Duodenal mucosa (tissue), 2 donors: Measurements from ENCODE around the gene PRELID2.
"Not testable (repeated sequence)": the region's sequence is repeated elsewhere in the genome, so short reads cannot be mapped to it uniquely, and the experiment has no call there.

Source experiments
- H3K27ac ChIP-seq: one replicate; pipeline ENCODE4 v1.7.0; 2013; ENCODE audit warnings: low read depth, low read length
- H3K27me3 ChIP-seq, 2 donors: one replicate each; pipeline ENCODE4 v1.7.0; 2013; ENCODE audit warnings: low read length in 2 of 2, control low read depth in 1 of 2; ENCODE audit not compliant: insufficient read depth in 2 of 2, control insufficient read depth in 1 of 2
- H3K36me3 ChIP-seq, 2 donors: one replicate each; pipeline ENCODE4 v1.7.0; 2013; ENCODE audit warnings: low read length in 2 of 2, control low read depth in 1 of 2; ENCODE audit not compliant: insufficient read depth in 2 of 2, control insufficient read depth in 1 of 2
- H3K4me1 ChIP-seq, 2 donors: one replicate each; pipeline ENCODE4 v1.7.0; 2013; ENCODE audit warnings: low read length in 2 of 2, control low read depth in 1 of 2; ENCODE audit not compliant: insufficient read depth in 2 of 2, control insufficient read depth in 1 of 2
- H3K4me3 ChIP-seq, 2 donors: one replicate each; pipeline ENCODE4 v1.7.0; 2013; ENCODE audit warnings: low read length in 2 of 2, low read depth in 1 of 2
- H3K9ac ChIP-seq, 2 donors: one replicate each; pipeline ENCODE4 v1.7.0; 2013; ENCODE audit warnings: low read length in 2 of 2, low read depth in 1 of 2
- H3K9me3 ChIP-seq, 2 donors: one replicate each; pipeline ENCODE4 v1.7.0; 2013; ENCODE audit warnings: low read length in 2 of 2, control low read depth in 1 of 2; ENCODE audit not compliant: control insufficient read depth in 1 of 2

PRELID2 gene

GRCh38 chr5:145841299-145841698, 6.2 kb upstream of the PRELID2 start:
- H3K4me1 ChIP-seq: peaks cover 0 to under 1% of the 10 kb centered on the region in 2 donors
- H3K4me3 ChIP-seq: no peak overlapping the region
- H3K9me3 ChIP-seq: no peaks in the 10 kb centered on the region
- H3K27me3 ChIP-seq: no peaks in the 10 kb centered on the region
- H3K9ac ChIP-seq: no peak overlapping the region
- no peak overlapping the region for H3K27ac ChIP-seq
- H3K36me3 ChIP-seq: no peaks in the 10 kb centered on the region

DNA sequence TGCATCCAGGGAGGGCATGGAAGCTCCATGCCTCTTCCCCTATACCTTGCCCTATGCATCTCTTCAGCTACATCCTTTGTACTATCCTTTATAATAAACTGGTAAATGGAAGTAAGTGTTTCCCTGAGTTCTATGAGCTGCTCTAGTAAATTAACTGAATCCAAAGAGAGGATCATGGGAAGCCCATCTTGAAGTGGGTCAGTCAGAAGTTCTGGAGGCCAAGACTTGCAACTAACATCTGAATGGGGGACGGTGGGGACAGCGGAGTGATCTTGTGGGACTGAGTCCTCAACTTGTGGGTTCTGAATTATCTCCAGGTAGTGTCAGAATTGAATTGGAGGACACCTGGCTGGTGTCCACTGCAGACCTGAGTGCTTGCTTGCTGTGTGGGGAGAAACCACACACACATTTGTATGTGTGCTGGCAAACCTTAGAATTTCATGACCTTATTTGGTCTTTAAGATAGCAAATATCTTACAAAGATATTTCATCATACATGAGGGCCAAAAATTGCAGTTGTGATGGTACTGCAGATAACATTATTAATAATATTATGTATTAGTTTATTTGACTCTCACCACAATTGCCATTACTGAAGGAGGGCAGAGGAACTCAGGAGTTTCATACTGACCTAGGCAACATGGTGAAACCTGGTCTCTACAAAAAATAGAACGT, 5.5 kb upstream of the PRELID2 start:
- Histone ChIP-seq H3K9ac (no peak overlapping the region), H3K27ac (no peak overlapping the region), H3K36me3 (no peaks in the 10 kb centered on the region), H3K27me3 (no peaks in the 10 kb centered on the region), H3K9me3 (no peaks in the 10 kb centered on the region), H3K4me3 (no peak overlapping the region), H3K4me1 (peaks cover 6% of the 10 kb centered on the region in 2 donors)

- no peak overlapping the region for H3K4me3 ChIP-seq
- no peak overlapping the region for H3K27ac ChIP-seq
- H3K27me3 ChIP-seq: no peaks in the 10 kb centered on the region
- H3K4me1 ChIP-seq: peaks cover 9 to 13% of the 10 kb centered on the region in 2 donors
- no peak overlapping the region for H3K9ac ChIP-seq
- H3K9me3 ChIP-seq: no peaks in the 10 kb centered on the region
- no peaks in the 10 kb centered on the region for H3K36me3 ChIP-seq
Measured at GRCh38 chr5:145838276-145838675, 3.1 kb upstream of the PRELID2 start.

DNA sequence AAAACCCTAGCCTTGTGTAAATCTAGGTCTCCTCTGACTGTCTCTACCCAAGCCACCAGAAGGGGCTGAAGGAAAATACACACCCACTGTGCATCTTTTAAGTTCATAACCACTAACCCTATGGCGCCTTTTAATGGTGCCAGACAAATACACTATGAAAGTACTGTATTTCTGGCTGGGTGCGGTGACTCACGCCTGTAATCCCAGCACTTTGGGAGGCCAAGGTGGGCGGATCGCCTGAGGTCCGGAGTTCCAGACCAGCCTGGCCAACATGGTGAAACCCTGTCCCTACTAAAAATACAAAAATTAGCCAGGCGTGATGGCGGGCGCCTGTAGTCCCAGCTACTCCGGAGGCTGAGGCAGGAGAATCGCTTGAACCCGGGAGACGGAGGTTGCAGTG, 1.1 kb upstream of the PRELID2 start:
- not testable (repeated sequence) for H3K36me3 ChIP-seq, H3K27me3 ChIP-seq, H3K9me3 ChIP-seq, H3K27ac ChIP-seq
- Histone ChIP-seq H3K9ac (peak overlapping the region; percentile 69 to 84), H3K4me3 (peak overlapping the region; percentile 84 to 89), H3K4me1 (peaks cover 19 to 21% of the 10 kb centered on the region in 2 donors)

DNA sequence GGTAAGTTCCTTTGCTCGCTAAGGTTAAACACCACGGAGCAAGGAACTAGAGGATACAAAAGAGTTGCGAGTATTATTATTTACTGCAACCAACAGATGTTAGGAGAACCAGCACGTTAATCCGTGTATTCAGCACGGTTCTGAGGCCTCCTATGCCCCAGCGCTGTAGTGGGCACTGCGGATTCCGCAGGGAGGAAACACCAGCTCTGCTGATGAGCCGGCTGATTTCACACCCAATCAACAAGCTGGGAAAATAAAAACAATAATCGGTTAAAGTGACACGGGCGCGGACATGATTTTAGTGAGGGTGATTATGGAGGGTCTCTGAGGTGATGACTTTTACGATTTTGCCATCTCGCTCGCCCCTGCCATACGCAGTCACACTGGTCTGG, 702 bp upstream of the PRELID2 start:
- Histone ChIP-seq H3K4me1 (peaks cover 19 to 21% of the 10 kb centered on the region in 2 donors), H3K27ac (peak overlapping the region; percentile 53), H3K9me3 (no peaks in the 10 kb centered on the region), H3K9ac (peak overlapping the region; percentile 69 to 84), H3K4me3 (peak overlapping the region; percentile 84 to 89), H3K36me3 (no peaks in the 10 kb centered on the region), H3K27me3 (no peaks in the 10 kb centered on the region)

DNA sequence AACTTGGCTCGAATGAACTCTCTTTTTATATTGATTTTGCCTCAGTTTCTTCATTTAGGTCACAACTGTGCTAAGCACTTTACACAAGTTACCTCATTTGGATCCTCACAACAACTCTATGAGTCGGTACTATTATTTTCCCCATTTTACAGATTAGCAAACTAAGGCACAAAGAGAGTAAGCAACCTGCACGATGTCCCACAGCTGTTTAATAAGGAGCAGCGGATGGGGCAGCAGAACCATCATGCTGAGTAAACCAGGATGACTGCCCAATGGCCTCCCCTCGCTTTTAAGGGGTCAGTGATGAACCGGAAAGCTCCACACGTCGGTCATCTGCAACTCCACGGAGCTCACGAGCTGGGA, 607 bp downstream of the PRELID2 start:
- H3K4me1 ChIP-seq: peaks cover 25 to 33% of the 10 kb centered on the region in 2 donors
- H3K27me3 ChIP-seq: no peaks in the 10 kb centered on the region
- H3K9me3 ChIP-seq: no peaks in the 10 kb centered on the region
- H3K36me3 ChIP-seq: no peaks in the 10 kb centered on the region
- peak overlapping the region; percentile 69 to 84 for H3K9ac ChIP-seq
- H3K27ac ChIP-seq: no peak overlapping the region
- peak overlapping the region; percentile 84 to 89 for H3K4me3 ChIP-seq

GRCh38 chr5:145833631-145834200, 1.4 kb downstream of the PRELID2 start:
- Histone ChIP-seq H3K4me3 (peak overlapping the region; percentile 84 to 89), H3K27ac (no peak overlapping the region), H3K36me3 (no peaks in the 10 kb centered on the region), H3K27me3 (no peaks in the 10 kb centered on the region), H3K4me1 (peaks cover 27 to 38% of the 10 kb centered on the region in 2 donors), H3K9me3 (no peaks in the 10 kb centered on the region), H3K9ac (peak overlapping the region; percentile 69 to 84)

GRCh38 chr5:145830594-145830993, 4.5 kb downstream of the PRELID2 start:
- Histone ChIP-seq H3K9ac (no peak overlapping the region), H3K36me3 (no peaks in the 10 kb centered on the region), H3K27ac (no peak overlapping the region), H3K9me3 (no peaks in the 10 kb centered on the region), H3K27me3 (no peaks in the 10 kb centered on the region), H3K4me3 (no peak overlapping the region), H3K4me1 (peaks cover 27 to 39% of the 10 kb centered on the region in 2 donors)

DNA sequence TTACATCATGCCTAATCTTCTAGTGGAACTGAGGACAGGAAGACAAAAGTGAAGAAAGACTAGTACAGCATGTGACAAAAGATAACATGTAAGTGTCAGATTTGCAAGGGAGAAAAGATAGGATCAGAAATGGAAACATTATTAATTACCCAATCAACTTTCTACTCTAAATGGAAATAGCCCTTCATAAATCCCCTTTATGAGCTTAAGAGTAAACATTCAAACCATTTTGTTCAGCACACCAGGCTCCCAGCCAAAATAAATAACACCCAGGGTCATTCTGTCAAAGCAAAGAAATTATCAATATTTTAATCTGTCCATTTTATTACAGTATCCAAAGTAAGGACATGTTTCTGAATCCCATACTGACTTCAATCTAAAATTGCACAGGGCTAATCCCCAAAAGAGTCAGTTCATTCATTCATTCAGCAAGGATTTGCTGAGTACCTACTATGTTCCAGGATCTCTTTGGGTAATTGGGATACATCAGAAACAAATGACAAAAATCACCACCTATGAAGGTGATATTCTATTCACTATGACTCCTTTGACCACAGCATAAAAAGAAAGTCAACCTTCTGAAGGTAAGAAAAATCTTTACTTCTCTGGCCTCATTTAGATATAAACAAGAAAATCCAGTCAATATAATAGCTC, 5.3 kb downstream of the PRELID2 start:
- no peaks in the 10 kb centered on the region for H3K27me3 ChIP-seq
- no peak overlapping the region for H3K27ac ChIP-seq
- H3K36me3 ChIP-seq: no peaks in the 10 kb centered on the region
- H3K9me3 ChIP-seq: no peaks in the 10 kb centered on the region
- peaks cover 26 to 39% of the 10 kb centered on the region in 2 donors for H3K4me1 ChIP-seq
- H3K9ac ChIP-seq: no peak overlapping the region
- H3K4me3 ChIP-seq: no peak overlapping the region

DNA sequence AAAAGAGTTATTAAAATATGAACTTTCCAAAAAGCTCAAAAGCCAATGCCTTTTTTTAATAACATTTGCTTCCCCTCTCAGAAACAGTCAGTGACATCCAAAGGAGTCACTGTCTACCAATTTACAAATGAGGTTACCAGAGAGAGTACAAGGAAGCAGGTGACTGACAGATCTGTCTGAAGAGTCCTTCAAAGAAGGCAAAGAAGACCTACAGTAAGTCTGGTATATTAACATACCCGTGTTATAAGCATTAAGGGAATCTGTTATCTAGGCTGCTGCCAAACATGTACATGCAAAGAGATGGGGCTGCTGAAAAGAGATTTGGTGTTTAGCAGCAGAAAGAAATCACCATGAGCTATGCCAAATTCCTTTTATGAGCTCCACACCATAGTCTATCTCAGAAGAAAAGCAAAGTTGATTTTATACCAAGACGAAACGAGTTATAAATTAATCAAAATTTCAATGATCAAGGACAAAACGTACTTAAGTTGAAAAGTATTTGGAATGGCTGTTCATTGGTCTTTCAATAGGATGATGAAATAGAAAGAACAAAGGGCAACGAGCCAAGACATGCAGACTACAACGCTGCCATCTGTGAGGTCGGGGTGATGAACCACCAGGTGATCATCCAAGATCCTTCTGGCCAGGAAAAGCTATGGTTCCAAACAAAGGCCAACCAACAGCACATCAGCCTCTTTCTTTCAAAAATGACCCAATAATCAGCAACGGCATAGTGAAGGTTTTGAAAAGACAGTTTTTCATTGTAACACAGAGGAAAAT, 8.1 kb downstream of the PRELID2 start:
- H3K4me1 ChIP-seq: peaks cover 14 to 25% of the 10 kb centered on the region in 2 donors
- H3K9ac ChIP-seq: no peak overlapping the region
- H3K4me3 ChIP-seq: no peak overlapping the region
- peaks cover 0 to 3% of the 10 kb centered on the region in 2 donors for H3K36me3 ChIP-seq
- H3K27ac ChIP-seq: no peak overlapping the region
- H3K9me3 ChIP-seq: no peaks in the 10 kb centered on the region
- no peaks in the 10 kb centered on the region for H3K27me3 ChIP-seq
